GM18907 (cell line): ENCODE measurements around the gene GPC3.

Source experiments
- ATAC-seq: cut with Tn5 transposase; IDR thresholded peaks from one replicate; pipeline ENCODE4 v1.9.1; 2021; ENCODE audit warnings: mild to moderate bottlenecking, moderate library complexity; ENCODE audit not compliant: unreplicated experiment

The GPC3 gene

GRCh38 chrX:133580625-133581024 lies 404.8 kb downstream of the GPC3 start:
- ATAC-seq = no peak

GRCh38 chrX:133579631-133580030 lies 405.8 kb downstream of the GPC3 start:
- ATAC-seq = no peak

GRCh38 chrX:133576876-133577275 lies 408.5 kb downstream of the GPC3 start:
- ATAC-seq = no peak

GRCh38 chrX:133575501-133576136 lies 409.8 kb downstream of the GPC3 start:
- no peak for ATAC-seq

- ATAC-seq = no peak
Observed at GRCh38 chrX:133574716-133575115, 410.7 kb downstream of the GPC3 start.

GRCh38 chrX:133570549-133570948 lies 414.8 kb downstream of the GPC3 start:
- no peak for ATAC-seq

GRCh38 chrX:133569217-133569616 lies 416.2 kb downstream of the GPC3 start:
- ATAC-seq = no peak

- no peak for ATAC-seq
Observed at GRCh38 chrX:133568109-133568508, 417.3 kb downstream of the GPC3 start.

GRCh38 chrX:133566876-133567275 lies 418.5 kb downstream of the GPC3 start:
- no peak for ATAC-seq

- no peak for ATAC-seq
Observed at GRCh38 chrX:133563705-133564104, 421.7 kb downstream of the GPC3 start.

- ATAC-seq = no peak
Observed at GRCh38 chrX:133561251-133561650, 424.1 kb downstream of the GPC3 start.

GRCh38 chrX:133559909-133560308 lies 425.5 kb downstream of the GPC3 start:
- ATAC-seq = no peak

GRCh38 chrX:133555782-133556458 lies 429.5 kb downstream of the GPC3 start:
- no peak for ATAC-seq

GRCh38 chrX:133550665-133551485 lies 434.5 kb downstream of the GPC3 start:
- ATAC-seq = no peak

- no peak for ATAC-seq
Observed at GRCh38 chrX:133549295-133549933, 436.0 kb downstream of the GPC3 start.

GRCh38 chrX:133546441-133546840 lies 439.0 kb downstream of the GPC3 start:
- no peak for ATAC-seq

- no peak for ATAC-seq
Observed at GRCh38 chrX:133544778-133545177, 440.6 kb downstream of the GPC3 start.

GRCh38 chrX:133544115-133544514 lies 441.3 kb downstream of the GPC3 start:
- no peak for ATAC-seq

- ATAC-seq = no peak
Observed at GRCh38 chrX:133543654-133544053, 441.7 kb downstream of the GPC3 start.

- no peak for ATAC-seq
Observed at GRCh38 chrX:133542476-133542875, 442.9 kb downstream of the GPC3 start.

- no peak for ATAC-seq
Observed at GRCh38 chrX:133541021-133541420, 444.4 kb downstream of the GPC3 start.
